Natural killer cell (primary cell): Measurements from ENCODE around the gene GRAMD2B. TPM values are rescaled to one million over a fixed set of nuclear protein-coding genes. Genes with fewer than 3 reads are reported as not detected.

Source experiments
- ATAC-seq, 3 donors: fragments of 150-1000 bp in 2 of 3; fragments of 200-7000 bp in 1 of 3; cut with Tn5 transposase; 1 replicate in 1 of 3; 2 replicates in 2 of 3; pipeline ENCODE4 v1.10.0; 2021; ENCODE audit warnings: mild to moderate bottlenecking in 2 of 3, moderate library complexity in 2 of 3
- DNase-seq, 2 donors: peaks; one replicate each; pipeline versions ENCODE4 v3.0.0 to v3.0.0-alpha.2; 2013 to 2021; ENCODE audit warnings: mixed read lengths in 1 of 2
- H3K27ac ChIP-seq: one replicate; pipeline ENCODE4 v1.5.1; 2013; ENCODE audit warnings: mild to moderate bottlenecking, low read length
- H3K27me3 ChIP-seq: one replicate; pipeline ENCODE4 v1.6.1; 2013; ENCODE audit warnings: low read length; ENCODE audit not compliant: control insufficient read depth, insufficient read depth
- H3K36me3 ChIP-seq: one replicate; pipeline ENCODE4 v1.6.1; 2013; ENCODE audit warnings: low read length; ENCODE audit not compliant: control insufficient read depth, insufficient read depth
- H3K4me1 ChIP-seq: one replicate; pipeline ENCODE4 v1.6.1; 2013; ENCODE audit warnings: low read length; ENCODE audit not compliant: control insufficient read depth, insufficient read depth
- H3K4me3 ChIP-seq: one replicate; pipeline ENCODE4 v1.5.1; 2013; ENCODE audit warnings: low read length
- H3K9me3 ChIP-seq: one replicate; pipeline ENCODE4 v1.6.1; 2013; ENCODE audit warnings: low read length; ENCODE audit not compliant: control insufficient read depth, insufficient read depth
- H3K27ac Mint-ChIP-seq, 2 donors: one replicate each; pipeline ENCODE4 v1.8.0; 2022; ENCODE audit warnings: mild to moderate bottlenecking in 2 of 2, mixed read lengths in 2 of 2, moderate library complexity in 1 of 2
- H3K27me3 Mint-ChIP-seq, 2 donors: one replicate each; pipeline ENCODE4 v1.8.0; 2022; ENCODE audit warnings: low read depth in 2 of 2, mixed read lengths in 2 of 2
- H3K36me3 Mint-ChIP-seq: one replicate; pipeline ENCODE4 v1.8.0; 2022; ENCODE audit warnings: mixed read lengths
- H3K4me1 Mint-ChIP-seq, 2 donors: one replicate each; pipeline ENCODE4 v1.8.0; 2022; ENCODE audit warnings: mixed read lengths in 2 of 2
- H3K4me3 Mint-ChIP-seq: one replicate; pipeline ENCODE4 v1.8.0; 2022; ENCODE audit warnings: mild to moderate bottlenecking, moderate library complexity, mixed read lengths
- H3K9me3 Mint-ChIP-seq, 2 donors: one replicate each; pipeline ENCODE4 v1.8.0; 2022; ENCODE audit warnings: mixed read lengths in 2 of 2
- CTCF ChIP-seq: fragments of 200-600 bp; IDR thresholded peaks from one replicate; pipeline ENCODE4 v1.8.0; 2022; ENCODE audit warnings: antibody characterized with exemption
- WGBS: methylation state at CpG from one replicate; pipeline ENCODE4 v1.1.7; 2013; ENCODE audit warnings: missing lambda C conversion rate; ENCODE audit not compliant: insufficient coverage; 5-methylcytosine and 5-hydroxymethylcytosine counted together
- intact Hi-C: fragments of 100-400 bp; cut with micrococcal nuclease; formaldehyde crosslinking; loops from one replicate; pipeline ENCODE4 v1.14.2; 2022
- total RNA-seq, 4 donors: library from RNA; stranded (reverse); fragments of 120-200 nt in 1 of 4; gene quantifications; one replicate each; pipeline versions ENCODE4 v1.2.3 to v1.2.4, GENCODE V29; 2013 to 2022

The GRAMD2B gene
- total RNA-seq, 3 donors from 2014 or later (not counting 1 experiment from before 2014, with no cell fraction given), result 9.2 to 15.4 (median 10.0) TPM

GRCh38 chr5:126513703-126514102, 90.5 kb downstream of the GRAMD2B start:
- Mint-ChIP-seq H3K9me3 (no peaks in the 10 kb centered on the region), H3K27ac (no peak overlapping the region), H3K27me3 (peaks cover 0 to 6% of the 10 kb centered on the region in 2 donors), H3K4me3 (no peak overlapping the region), H3K4me1 (peaks cover 4 to 5% of the 10 kb centered on the region in 2 donors), H3K36me3 (no peaks in the 10 kb centered on the region)
- no peak for DNase-seq
- intact Hi-C loops, result no loop called here
- Histone ChIP-seq H3K4me1 (no peaks in the 10 kb centered on the region), H3K9me3 (no peaks in the 10 kb centered on the region), H3K27me3 (no peaks in the 10 kb centered on the region), H3K27ac (no peak overlapping the region), H3K36me3 (no peaks in the 10 kb centered on the region), H3K4me3 (no peak overlapping the region)
- 94% methylated on average over 4 of the region's 4 CpGs for WGBS
- no peak for ATAC-seq
- no peak for TF ChIP-seq CTCF

GRCh38 chr5:126514131-126514557, 90.9 kb downstream of the GRAMD2B start:
- DNase-seq, result no peak
- Mint-ChIP-seq H3K36me3 (no peaks in the 10 kb centered on the region), H3K9me3 (no peaks in the 10 kb centered on the region), H3K4me3 (no peak overlapping the region), H3K27me3 (peaks cover 0 to 6% of the 10 kb centered on the region in 2 donors), H3K4me1 (peaks cover 0 to under 1% of the 10 kb centered on the region in 2 donors), H3K27ac (no peak overlapping the region)
- no peak for TF ChIP-seq CTCF
- no peak overlapping the region for H3K4me3 ChIP-seq
- H3K4me1 ChIP-seq, result no peaks in the 10 kb centered on the region
- H3K27me3 ChIP-seq, result no peaks in the 10 kb centered on the region
- no peak for ATAC-seq
- H3K36me3 ChIP-seq, result no peaks in the 10 kb centered on the region
- intact Hi-C loops, result no loop called here
- no peak overlapping the region for H3K27ac ChIP-seq
- no peaks in the 10 kb centered on the region for H3K9me3 ChIP-seq
- 84% methylated on average over 4 of the region's 4 CpGs for WGBS

GRCh38 chr5:126514558-126515141, 91.4 kb downstream of the GRAMD2B start:
- intact Hi-C loops, result no loop called here
- Mint-ChIP-seq H3K4me3 (no peak overlapping the region), H3K9me3 (no peaks in the 10 kb centered on the region), H3K27me3 (peaks cover 0 to 8% of the 10 kb centered on the region in 2 donors), H3K4me1 (no peaks in the 10 kb centered on the region), H3K27ac (no peak overlapping the region), H3K36me3 (no peaks in the 10 kb centered on the region)
- Histone ChIP-seq H3K9me3 (no peaks in the 10 kb centered on the region), H3K27ac (no peak overlapping the region), H3K27me3 (no peaks in the 10 kb centered on the region), H3K36me3 (no peaks in the 10 kb centered on the region), H3K4me1 (no peaks in the 10 kb centered on the region), H3K4me3 (no peak overlapping the region)
- no peak for ATAC-seq
- no peak for TF ChIP-seq CTCF
- DNase-seq, result no peak
- 93% methylated on average over 9 of the region's 9 CpGs for WGBS

- Mint-ChIP-seq H3K9me3 (no peaks in the 10 kb centered on the region), H3K4me3 (no peak overlapping the region), H3K27me3 (peaks cover 0 to 8% of the 10 kb centered on the region in 2 donors), H3K27ac (no peak overlapping the region), H3K4me1 (no peaks in the 10 kb centered on the region), H3K36me3 (no peaks in the 10 kb centered on the region)
- Histone ChIP-seq H3K27me3 (no peaks in the 10 kb centered on the region), H3K36me3 (no peaks in the 10 kb centered on the region), H3K9me3 (no peaks in the 10 kb centered on the region), H3K27ac (no peak overlapping the region), H3K4me1 (no peaks in the 10 kb centered on the region), H3K4me3 (no peak overlapping the region)
- intact Hi-C loops, result no loop called here
- no peak for ATAC-seq
- no peak for DNase-seq
- TF ChIP-seq CTCF, result no peak
Observed at GRCh38 chr5:126515337-126515736, 92.1 kb downstream of the GRAMD2B start.
